NCI-H2196 treated with DMSO at 0.1 percent for 48 hours (cell line): ENCODE results near the gene PEPD.

ENCODE experiments used
- DNase-seq: peaks from one replicate; lab custom pipeline; 2025; ENCODE audit not compliant: unreplicated experiment; lab: John Stamatoyannopoulos, UW

Gene PEPD

GRCh38 chr19:33441277-33441699 lies 80.3 kb downstream of the PEPD start:
- DNase-seq: no peak

- no peak for DNase-seq
Measured at GRCh38 chr19:33440682-33441081, 80.9 kb downstream of the PEPD start.

- no peak for DNase-seq
Measured at GRCh38 chr19:33440241-33440640, 81.3 kb downstream of the PEPD start.

GRCh38 chr19:33438987-33439781 lies 82.4 kb downstream of the PEPD start:
- no peak for DNase-seq

GRCh38 chr19:33437821-33438671 lies 83.5 kb downstream of the PEPD start:
- DNase-seq: peak; percentile 44

GRCh38 chr19:33437393-33437820 lies 84.2 kb downstream of the PEPD start:
- DNase-seq: no peak

GRCh38 chr19:33436360-33437345 lies 84.9 kb downstream of the PEPD start:
- no peak for DNase-seq

- DNase-seq: no peak
Measured at GRCh38 chr19:33435706-33436359, 85.8 kb downstream of the PEPD start.

GRCh38 chr19:33434886-33435705 lies 86.5 kb downstream of the PEPD start:
- no peak for DNase-seq

GRCh38 chr19:33434069-33434885 lies 87.3 kb downstream of the PEPD start:
- no peak for DNase-seq

GRCh38 chr19:33432446-33433170 lies 89.0 kb downstream of the PEPD start:
- no peak for DNase-seq

- no peak for DNase-seq
Measured at GRCh38 chr19:33432015-33432414, 89.6 kb downstream of the PEPD start.

GRCh38 chr19:33430674-33431277 lies 90.8 kb downstream of the PEPD start:
- DNase-seq: peak; percentile 22

- DNase-seq: no peak
Measured at GRCh38 chr19:33429891-33430673, 91.5 kb downstream of the PEPD start.

GRCh38 chr19:33428627-33429125 lies 92.9 kb downstream of the PEPD start:
- no peak for DNase-seq

- no peak for DNase-seq
Measured at GRCh38 chr19:33427801-33428626, 93.6 kb downstream of the PEPD start.
